Measurements from ENCODE around the gene RGS14. TPM values are rescaled to one million over a fixed set of nuclear protein-coding genes. Genes with fewer than 3 reads are reported as not detected.
A peak's percentile ranks its signal among the peaks of the same experiment; 100 is the strongest.

Gene RGS14
- total and polyA plus RNA-seq, 4 experiments from 2014 or later: 62.3 to 168 (median 132) TPM

DNA sequence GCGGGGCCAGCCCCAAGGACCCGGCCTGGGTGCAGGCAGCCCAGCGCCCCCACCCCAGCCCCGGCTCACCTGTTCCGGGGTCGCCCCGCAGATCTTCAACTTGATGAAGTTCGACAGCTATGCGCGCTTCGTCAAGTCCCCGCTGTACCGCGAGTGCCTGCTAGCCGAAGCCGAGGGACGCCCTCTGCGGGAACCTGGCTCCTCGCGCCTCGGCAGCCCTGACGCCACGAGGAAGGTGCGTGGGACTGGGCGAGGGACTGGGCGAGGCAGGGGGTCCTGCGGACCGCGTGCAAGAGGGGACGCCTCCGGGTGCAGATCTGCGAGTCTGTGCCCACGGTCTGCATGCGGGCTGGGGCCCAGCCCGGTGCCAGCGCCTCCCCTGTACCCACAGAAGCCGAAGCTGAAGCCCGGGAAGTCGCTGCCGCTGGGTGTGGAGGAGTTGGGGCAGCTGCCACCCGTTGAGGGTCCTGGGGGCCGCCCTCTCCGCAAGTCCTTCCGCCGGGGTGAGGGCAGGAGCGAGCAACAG is 9.7 kb downstream of the RGS14 start:
- ChIA-PET CTCF (ENCODE audit: partially characterized antibody) (interaction anchor here (0.7 to 8.5 kb wide), 9 partner anchors 9 to 132 kb away, joined by 3 to 140 read pairs (median 6); partner anchors contain the start of genes RGS14 and SLC34A1), POLR2A (ENCODE audit: partially characterized antibody) (interaction anchor here (1.9 to 3.9 kb wide), 3 partner anchors 9 to 23 kb away, joined by 8 to 29 read pairs (median 14); partner anchors contain the start of genes LMAN2 and RGS14)
- no peaks in the 10 kb centered on the region for H3K27me3 Mint-ChIP-seq
- peak in 1 of 5 donors; percentile 12 for DNase-seq
- intact Hi-C loops (cut with micrococcal nuclease): no loop called here
- H3K36me3 Mint-ChIP-seq: peaks cover 20 to 41% of the 10 kb centered on the region in 2 donors
- peaks cover 41 to 76% (median 57%) of the 10 kb centered on the region in 4 donors for H3K4me1 Mint-ChIP-seq
- Histone ChIP-seq H3K36me3 (ENCODE audit: insufficient read depth, low read length) (peaks cover 50% of the 10 kb centered on the region), H3K4me1 (ENCODE audit: insufficient read depth, low read length) (peaks cover 83% of the 10 kb centered on the region), H3K27ac (ENCODE audit: low read depth, low read length) (no peak overlapping the region), H3K9me3 (ENCODE audit: control insufficient read depth in 1 of 2, low read length in 2 of 2) (no peaks in the 10 kb centered on the region), H3K4me3 (ENCODE audit: low read length in 2 of 2) (no peak overlapping the region), H3K27me3 (ENCODE audit: insufficient read depth, low read length) (no peaks in the 10 kb centered on the region)
- H3K4me3 Mint-ChIP-seq: no peak overlapping the region
- no peak overlapping the region for H3K27ac Mint-ChIP-seq
- H3K9me3 Mint-ChIP-seq: no peaks in the 10 kb centered on the region

DNA sequence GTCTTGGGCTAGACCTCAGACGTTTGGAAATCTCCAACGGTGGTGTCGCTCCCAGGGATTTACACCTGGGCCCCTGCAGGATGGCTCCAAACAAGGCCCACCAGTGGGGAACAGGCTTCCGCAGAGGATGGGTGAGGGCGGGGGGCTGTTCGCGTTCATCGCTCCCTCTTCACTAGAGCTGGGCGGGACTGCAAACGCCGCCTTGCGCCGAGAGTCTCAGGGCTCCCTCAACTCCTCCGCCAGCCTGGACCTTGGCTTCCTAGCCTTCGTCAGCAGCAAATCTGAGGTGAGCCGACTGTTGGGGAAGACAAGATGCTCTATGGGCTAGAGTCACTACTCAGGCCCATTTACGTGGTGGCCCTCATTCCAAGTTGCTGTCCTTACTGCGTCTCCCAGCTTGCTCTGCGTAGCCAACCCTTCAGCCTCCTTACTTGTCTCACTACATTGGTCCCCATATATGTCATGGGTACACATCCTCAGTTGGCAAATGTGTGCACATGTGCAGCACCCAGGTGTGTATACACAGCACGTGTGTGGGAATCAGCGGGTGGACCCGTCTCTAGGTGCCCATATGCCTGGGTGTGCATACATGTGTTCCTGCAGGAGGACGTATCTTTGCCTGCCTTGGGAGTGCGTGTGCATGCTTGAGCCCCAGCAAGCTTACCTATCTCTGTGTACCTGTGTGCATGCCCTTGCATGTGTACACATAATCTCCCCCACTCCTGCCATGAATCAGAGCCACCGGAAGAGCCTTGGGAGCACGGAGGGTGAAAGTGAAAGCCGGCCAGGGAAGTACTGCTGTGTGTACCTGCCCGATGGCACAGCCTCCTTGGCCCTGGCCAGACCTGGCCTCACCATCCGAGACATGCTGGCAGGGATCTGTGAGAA is 10.5 kb downstream of the RGS14 start:
- Mint-ChIP-seq H3K27me3 (no peaks in the 10 kb centered on the region), H3K9me3 (no peaks in the 10 kb centered on the region), H3K36me3 (peaks cover 20 to 41% of the 10 kb centered on the region in 2 donors), H3K4me1 (peaks cover 43 to 76% (median 57%) of the 10 kb centered on the region in 4 donors), H3K4me3 (peak overlapping the region in 4 of 8 donors; percentile 8 to 83 (median 62)), H3K27ac (peak overlapping the region in 6 of 7 donors; percentile 80 to 96 (median 93))
- H3K4me1 ChIP-seq (ENCODE audit: insufficient read depth, low read length): peaks cover 85% of the 10 kb centered on the region
- H3K27ac ChIP-seq (ENCODE audit: low read depth, low read length): no peak overlapping the region
- H3K27me3 ChIP-seq (ENCODE audit: insufficient read depth, low read length): no peaks in the 10 kb centered on the region
- H3K9me3 ChIP-seq (ENCODE audit: control insufficient read depth in 1 of 2, low read length in 2 of 2): no peaks in the 10 kb centered on the region
- intact Hi-C loops (cut with micrococcal nuclease): no loop called here
- POLR2A ChIA-PET (ENCODE audit: partially characterized antibody): interaction anchor here (0.7 to 5.8 kb wide), 8 partner anchors 9 to 63 kb away, joined by 3 to 69 read pairs (median 4); partner anchors contain the start of genes LMAN2 and RGS14
- H3K36me3 ChIP-seq (ENCODE audit: insufficient read depth, low read length): peaks cover 50% of the 10 kb centered on the region
- no peak overlapping the region for H3K4me3 ChIP-seq (ENCODE audit: low read length in 2 of 2)
- CTCF ChIA-PET (ENCODE audit: partially characterized antibody): interaction anchor here (0.7 to 8.5 kb wide), 15 partner anchors 10 to 131 kb away, joined by 3 to 140 read pairs (median 3); partner anchors contain the start of genes LMAN2 and RGS14
- peak in 1 of 5 donors; percentile 33 for DNase-seq

DNA sequence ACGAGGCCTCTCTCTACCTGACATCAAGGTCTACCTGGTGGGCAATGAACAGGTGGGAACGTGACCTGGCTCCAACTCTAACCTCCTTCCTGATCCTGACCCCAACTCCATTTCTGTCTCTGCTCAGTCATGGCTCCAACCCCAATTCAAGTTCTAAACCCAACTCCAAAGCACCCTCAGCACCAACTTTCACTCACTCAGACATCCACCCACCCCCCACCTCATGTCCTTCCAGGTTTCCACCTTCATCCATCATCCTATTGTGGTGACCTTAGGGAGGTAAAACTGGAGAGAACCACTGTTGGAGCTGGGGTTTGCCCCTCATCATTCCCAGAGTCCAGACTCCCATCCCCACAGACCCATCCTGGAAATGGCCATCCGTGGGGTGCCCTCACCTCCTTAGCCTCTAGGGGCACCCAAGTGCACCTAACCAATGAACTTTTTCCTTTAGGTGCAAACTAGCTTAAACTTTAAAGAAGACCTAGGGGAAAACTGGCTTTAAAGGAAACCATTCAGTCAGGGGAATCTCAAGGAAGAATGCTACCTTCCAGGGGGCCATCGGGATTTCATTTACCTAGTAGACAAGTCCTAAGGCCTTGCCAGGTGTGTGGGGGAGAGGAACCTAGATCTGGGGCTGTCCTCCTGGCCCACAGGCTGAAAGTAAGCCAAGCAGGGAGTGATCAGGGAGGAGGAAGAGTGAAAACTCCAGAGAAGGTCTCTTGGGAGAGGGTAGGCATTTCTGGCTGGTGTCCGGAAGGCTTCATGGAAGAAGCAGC is 11.3 kb downstream of the RGS14 start:
- POLR2A ChIA-PET (ENCODE audit: partially characterized antibody): interaction anchor here (0.7 to 5.8 kb wide), 11 partner anchors 9 to 87 kb away, joined by 3 to 69 read pairs (median 4); partner anchors contain the start of genes LMAN2 and RGS14
- Mint-ChIP-seq H3K36me3 (peaks cover 20 to 42% of the 10 kb centered on the region in 2 donors), H3K4me1 (peaks cover 45 to 77% (median 59%) of the 10 kb centered on the region in 4 donors), H3K27ac (peak overlapping the region; percentile 80 to 96 (median 91)), H3K4me3 (peak overlapping the region in 6 of 8 donors; percentile 22 to 83 (median 54)), H3K27me3 (no peaks in the 10 kb centered on the region), H3K9me3 (no peaks in the 10 kb centered on the region)
- Histone ChIP-seq H3K27ac (ENCODE audit: low read depth, low read length) (peak overlapping the region; percentile 28), H3K4me1 (ENCODE audit: insufficient read depth, low read length) (peaks cover 85% of the 10 kb centered on the region), H3K4me3 (ENCODE audit: low read length in 2 of 2) (no peak overlapping the region), H3K36me3 (ENCODE audit: insufficient read depth, low read length) (peaks cover 55% of the 10 kb centered on the region), H3K9me3 (ENCODE audit: control insufficient read depth in 1 of 2, low read length in 2 of 2) (no peaks in the 10 kb centered on the region), H3K27me3 (ENCODE audit: insufficient read depth, low read length) (no peaks in the 10 kb centered on the region)
- peak in 1 of 5 donors; percentile 33 for DNase-seq
- intact Hi-C loops (cut with micrococcal nuclease): no loop called here
- CTCF ChIA-PET (ENCODE audit: partially characterized antibody): interaction anchor here (0.9 to 8.5 kb wide), 14 partner anchors 9 to 93 kb away, joined by 3 to 140 read pairs (median 4); partner anchors contain the start of genes LMAN2 and RGS14

DNA sequence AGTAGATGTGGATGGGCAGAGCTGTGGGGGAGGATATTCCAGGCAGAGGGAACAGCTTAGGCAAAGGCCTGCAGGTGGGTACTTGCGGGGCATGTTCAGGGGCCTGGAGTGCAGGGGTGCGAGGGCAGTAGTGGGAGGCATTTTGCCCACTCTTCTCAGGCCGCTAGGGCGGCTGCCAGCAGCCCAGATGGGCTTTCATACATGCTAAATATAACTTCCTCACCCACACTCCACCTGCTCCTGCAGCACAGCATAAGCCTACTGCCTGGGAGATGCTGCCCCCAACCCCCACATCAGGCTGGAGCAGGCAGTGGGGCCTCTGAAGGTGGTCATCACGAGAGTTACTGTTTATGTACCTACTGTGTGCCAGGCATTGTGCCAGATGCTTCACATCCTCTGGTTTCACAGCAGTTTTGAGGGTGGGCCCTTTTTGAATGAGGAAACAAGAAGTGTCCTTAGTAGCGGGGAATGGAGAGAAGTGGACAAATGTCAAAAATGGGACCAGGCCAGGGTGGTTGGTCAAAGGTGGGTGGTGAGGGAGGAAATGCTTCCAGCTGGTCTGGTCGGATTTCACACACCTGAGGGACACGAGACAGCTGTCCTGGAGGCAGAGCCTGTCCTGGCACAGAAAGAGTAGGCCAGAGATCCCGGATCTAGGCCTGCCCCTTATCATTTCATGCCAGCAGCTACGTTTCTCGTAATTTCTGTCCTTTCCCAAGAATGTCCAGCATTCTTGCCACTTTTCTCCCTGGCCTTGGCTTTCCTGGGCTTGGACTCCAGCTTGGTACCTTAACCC is 12.1 kb downstream of the RGS14 start:
- ChIA-PET POLR2A (ENCODE audit: partially characterized antibody) (interaction anchor here (0.9 to 5.8 kb wide), 14 partner anchors 8 to 86 kb away, joined by 3 to 69 read pairs (median 13); partner anchors contain the start of genes GRK6, LMAN2, PRR7 and RGS14), CTCF (ENCODE audit: partially characterized antibody) (interaction anchor here (1.0 to 8.5 kb wide), 12 partner anchors 8 to 92 kb away, joined by 3 to 140 read pairs (median 4); partner anchors contain the start of genes LMAN2 and RGS14)
- no peak overlapping the region for H3K4me3 ChIP-seq (ENCODE audit: low read length in 2 of 2)
- Mint-ChIP-seq H3K27me3 (no peaks in the 10 kb centered on the region), H3K9me3 (no peaks in the 10 kb centered on the region), H3K4me3 (peak overlapping the region in 5 of 8 donors; percentile 35 to 83 (median 56)), H3K27ac (peak overlapping the region; percentile 80 to 96 (median 91)), H3K36me3 (peaks cover 20 to 43% of the 10 kb centered on the region in 2 donors), H3K4me1 (peaks cover 44 to 77% (median 59%) of the 10 kb centered on the region in 4 donors)
- H3K27me3 ChIP-seq (ENCODE audit: insufficient read depth, low read length): no peaks in the 10 kb centered on the region
- H3K9me3 ChIP-seq (ENCODE audit: control insufficient read depth in 1 of 2, low read length in 2 of 2): no peaks in the 10 kb centered on the region
- H3K4me1 ChIP-seq (ENCODE audit: insufficient read depth, low read length): peaks cover 85% of the 10 kb centered on the region
- H3K27ac ChIP-seq (ENCODE audit: low read depth, low read length): peak overlapping the region; percentile 28
- peak in 1 of 5 donors; percentile 9 for DNase-seq
- intact Hi-C loops (cut with micrococcal nuclease): loop anchor here (2.0 kb wide), 1 partner anchor 33 kb away; no protein-coding TSS in a partner anchor
- peaks cover 55% of the 10 kb centered on the region for H3K36me3 ChIP-seq (ENCODE audit: insufficient read depth, low read length)

DNA sequence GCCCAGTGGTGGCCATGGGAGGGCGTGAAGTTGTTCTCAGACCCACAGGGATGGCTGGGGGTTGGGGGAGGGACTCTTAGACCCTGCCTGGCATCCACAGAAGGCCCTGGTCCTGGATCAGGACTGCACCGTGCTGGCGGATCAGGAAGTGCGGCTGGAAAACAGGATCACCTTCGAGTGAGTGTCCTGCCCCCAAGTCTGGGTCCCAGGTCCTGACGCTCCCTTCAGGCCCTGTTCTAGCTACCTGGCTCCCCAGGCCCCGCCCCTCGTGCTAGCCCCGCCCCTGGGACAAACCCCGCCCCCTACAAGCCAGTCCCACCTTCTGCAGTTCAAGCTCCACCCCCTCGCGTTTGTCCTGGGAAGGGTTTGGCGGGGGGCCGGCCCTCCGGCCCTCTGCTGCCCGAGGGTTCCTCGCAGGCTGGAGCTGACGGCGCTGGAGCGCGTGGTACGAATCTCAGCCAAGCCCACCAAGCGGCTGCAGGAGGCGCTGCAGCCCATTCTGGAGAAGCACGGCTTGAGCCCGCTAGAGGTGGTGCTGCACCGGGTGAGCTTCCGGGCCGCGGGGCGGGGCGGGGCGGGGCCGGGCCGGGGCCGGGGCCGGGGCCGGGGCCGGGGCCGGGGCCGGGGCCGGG is 12.9 kb downstream of the RGS14 start:
- Mint-ChIP-seq H3K27ac (peak overlapping the region in 4 of 7 donors; percentile 64 to 88 (median 70)), H3K27me3 (no peaks in the 10 kb centered on the region), H3K9me3 (no peaks in the 10 kb centered on the region), H3K36me3 (peaks cover 20 to 41% of the 10 kb centered on the region in 2 donors), H3K4me1 (peaks cover 47 to 78% (median 62%) of the 10 kb centered on the region in 4 donors), H3K4me3 (peak overlapping the region in 5 of 8 donors; percentile 15 to 80 (median 61))
- no peaks in the 10 kb centered on the region for H3K27me3 ChIP-seq (ENCODE audit: insufficient read depth, low read length)
- no peak overlapping the region for H3K4me3 ChIP-seq (ENCODE audit: low read length in 2 of 2)
- H3K36me3 ChIP-seq (ENCODE audit: insufficient read depth, low read length): peaks cover 54% of the 10 kb centered on the region
- peaks cover 85% of the 10 kb centered on the region for H3K4me1 ChIP-seq (ENCODE audit: insufficient read depth, low read length)
- CTCF ChIA-PET (ENCODE audit: partially characterized antibody): interaction anchor here (1.0 to 8.5 kb wide), 8 partner anchors 8 to 135 kb away, joined by 4 to 140 read pairs (median 24); partner anchors contain the start of genes LMAN2, RGS14 and SLC34A1
- peak in 3 of 5 donors; percentile 65 to 81 (median 79) for DNase-seq
- POLR2A ChIA-PET (ENCODE audit: partially characterized antibody): interaction anchor here (0.9 to 5.8 kb wide), 9 partner anchors 8 to 85 kb away, joined by 3 to 69 read pairs (median 23); partner anchors contain the start of genes GRK6, LMAN2, PRR7 and RGS14
- peak overlapping the region; percentile 28 for H3K27ac ChIP-seq (ENCODE audit: low read depth, low read length)
- intact Hi-C loops (cut with micrococcal nuclease): loop anchor here (2.0 kb wide), 1 partner anchor 32 kb away; no protein-coding TSS in a partner anchor
- no peaks in the 10 kb centered on the region for H3K9me3 ChIP-seq (ENCODE audit: control insufficient read depth in 1 of 2, low read length in 2 of 2)
